Tibial nerve (tissue), 4 donors: ENCODE data around the gene PCBD2.

Source experiments
- EP300 ChIP-seq, 2 donors: sonication (generic); formaldehyde crosslinking; IDR thresholded peaks; one replicate each; pipeline ENCODE4 v1.6.1; 2017; ENCODE audit warnings: antibody characterized with exemption in 2 of 2, mild to moderate bottlenecking in 1 of 2
- POLR2A ChIP-seq, 2 donors: fragments of 450-650 bp; IDR thresholded peaks; one replicate each; pipeline ENCODE4 v1.6.1; 2017; ENCODE audit warnings: antibody characterized with exemption in 2 of 2, mild to moderate bottlenecking in 2 of 2, moderate library complexity in 2 of 2
- TF ChIP-seq, protein P1 (sequence below), 5 experiments: fragments of 200-600 bp in 3 of 5; fragments of 450-650 bp in 2 of 5; sonication (generic) in 3 of 5; IDR thresholded peaks; one replicate each; pipeline ENCODE4 v1.5.1; 2016 to 2019; ENCODE audit warnings: antibody characterized with exemption in 5 of 5, mild to moderate bottlenecking in 3 of 5, moderate library complexity in 2 of 5

DNA sequence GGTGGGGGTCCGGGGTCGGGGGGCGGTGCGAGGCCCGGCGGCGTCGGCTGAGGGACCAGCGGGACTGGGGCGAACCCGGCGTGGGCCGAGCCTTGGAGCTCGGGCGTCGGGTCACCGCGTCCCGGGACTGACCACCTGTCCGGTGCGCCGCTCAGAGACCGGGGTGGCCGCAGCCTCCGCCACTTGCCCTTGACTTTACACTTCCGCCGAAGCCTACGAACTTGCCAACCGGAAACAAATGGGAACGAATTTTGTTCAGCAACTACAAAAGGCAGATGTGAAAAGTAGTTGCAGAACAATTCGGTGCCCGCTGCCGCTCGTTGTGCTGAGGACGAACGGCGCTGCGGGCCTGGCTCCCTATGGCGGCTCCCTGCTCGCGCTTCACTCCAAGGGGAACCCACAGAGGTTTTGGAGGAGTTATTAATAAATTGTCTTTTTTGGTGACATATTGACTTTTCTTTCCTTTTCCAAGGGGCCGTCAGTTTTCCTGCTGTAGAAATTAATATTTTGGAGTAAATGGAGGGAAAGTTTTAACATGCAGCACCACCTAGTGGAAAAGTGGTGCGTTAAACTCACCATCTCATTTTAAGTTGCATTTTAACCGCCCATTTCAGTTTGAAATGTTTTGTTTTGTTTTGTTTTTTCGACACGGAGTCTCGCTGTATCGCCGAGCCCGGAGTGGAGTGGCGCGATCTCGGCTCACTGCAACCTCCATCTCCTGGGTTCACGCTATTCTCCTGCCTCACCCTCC is 490 bp downstream of the PCBD2 start:
- TF ChIP-seq, protein P1, sequence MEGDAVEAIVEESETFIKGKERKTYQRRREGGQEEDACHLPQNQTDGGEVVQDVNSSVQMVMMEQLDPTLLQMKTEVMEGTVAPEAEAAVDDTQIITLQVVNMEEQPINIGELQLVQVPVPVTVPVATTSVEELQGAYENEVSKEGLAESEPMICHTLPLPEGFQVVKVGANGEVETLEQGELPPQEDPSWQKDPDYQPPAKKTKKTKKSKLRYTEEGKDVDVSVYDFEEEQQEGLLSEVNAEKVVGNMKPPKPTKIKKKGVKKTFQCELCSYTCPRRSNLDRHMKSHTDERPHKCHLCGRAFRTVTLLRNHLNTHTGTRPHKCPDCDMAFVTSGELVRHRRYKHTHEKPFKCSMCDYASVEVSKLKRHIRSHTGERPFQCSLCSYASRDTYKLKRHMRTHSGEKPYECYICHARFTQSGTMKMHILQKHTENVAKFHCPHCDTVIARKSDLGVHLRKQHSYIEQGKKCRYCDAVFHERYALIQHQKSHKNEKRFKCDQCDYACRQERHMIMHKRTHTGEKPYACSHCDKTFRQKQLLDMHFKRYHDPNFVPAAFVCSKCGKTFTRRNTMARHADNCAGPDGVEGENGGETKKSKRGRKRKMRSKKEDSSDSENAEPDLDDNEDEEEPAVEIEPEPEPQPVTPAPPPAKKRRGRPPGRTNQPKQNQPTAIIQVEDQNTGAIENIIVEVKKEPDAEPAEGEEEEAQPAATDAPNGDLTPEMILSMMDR (IDR thresholded peaks at IDR 0.05) = peak; percentile 57 to 79 (median 73)
- TF ChIP-seq EP300 (IDR thresholded peaks at IDR 0.05) (peak in 1 of 2 donors; percentile 32), POLR2A (IDR thresholded peaks at IDR 0.05) (no peak)
